Medulla oblongata (tissue), 1 donor: ENCODE data around the gene CNTN4.

Experiments
- DNase-seq: peaks from one replicate; pipeline ENCODE4 v3.0.0-alpha.2; 2015; ENCODE audit errors: extremely low spot score

CNTN4 gene

DNA sequence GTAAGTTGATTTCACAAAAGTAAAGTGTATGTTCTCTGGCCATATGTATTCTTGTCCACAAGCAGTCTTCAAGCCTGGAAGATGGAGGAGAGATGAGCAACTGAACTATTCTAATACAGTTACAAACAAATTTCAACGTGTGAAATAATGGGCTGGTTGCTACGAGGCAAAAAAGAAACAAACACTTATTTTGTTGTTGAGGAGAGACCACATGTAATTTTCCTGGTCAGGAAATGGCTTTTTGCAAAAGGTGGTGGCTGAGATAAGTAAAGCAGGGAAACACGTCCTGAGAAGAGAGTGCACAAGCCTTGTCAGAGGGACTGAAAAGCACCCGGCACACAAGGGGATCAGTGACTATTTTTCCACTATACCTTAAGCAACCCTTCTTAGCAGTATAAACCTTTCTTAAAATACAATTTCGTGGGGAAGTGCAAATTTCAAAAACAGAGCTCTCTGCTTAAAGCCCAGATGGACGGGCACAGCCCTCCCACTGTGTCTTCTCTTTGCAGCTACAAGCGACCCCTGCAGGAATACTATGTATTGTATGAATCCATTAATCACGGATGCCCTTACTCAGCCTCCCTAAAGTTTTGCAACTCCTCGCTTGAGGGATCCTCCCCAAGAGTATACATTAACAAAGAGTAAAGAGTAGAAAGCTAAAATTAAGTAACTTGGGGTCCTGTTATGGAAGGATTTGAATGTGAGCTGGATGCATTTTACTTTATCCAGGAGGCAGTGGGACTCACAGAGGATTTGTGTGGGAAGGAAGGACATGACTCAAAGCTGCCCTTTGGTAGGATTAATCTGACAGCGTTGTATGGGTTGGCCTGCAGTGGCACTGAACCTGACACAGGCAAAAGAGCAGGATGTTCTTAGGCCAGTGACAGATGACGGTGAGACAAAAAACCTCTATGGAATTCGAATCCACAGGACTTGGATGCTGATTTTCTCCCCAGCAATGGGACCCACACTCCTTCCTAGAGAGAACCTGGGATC is 757.8 kb downstream of the CNTN4 start:
- no peak for DNase-seq

DNA sequence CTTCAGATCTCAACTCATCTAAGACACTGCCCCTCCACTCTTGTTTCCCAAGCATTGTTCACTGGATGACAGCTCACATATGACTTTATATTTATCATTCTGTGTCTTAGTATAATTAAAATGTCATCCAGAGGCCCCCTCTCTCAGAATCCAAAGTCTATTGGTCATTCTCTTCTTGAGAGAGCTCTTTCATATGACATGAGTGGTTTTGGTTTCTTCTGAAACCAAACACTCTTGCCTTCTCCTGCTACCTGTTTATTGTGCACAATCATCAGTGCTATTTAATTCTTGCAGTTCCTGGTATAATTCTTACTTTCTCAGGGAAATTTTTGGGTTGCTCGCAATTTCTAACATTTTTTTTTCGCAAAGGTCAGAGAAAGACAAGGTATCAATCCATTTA is 762.0 kb downstream of the CNTN4 start:
- DNase-seq, result no peak

DNA sequence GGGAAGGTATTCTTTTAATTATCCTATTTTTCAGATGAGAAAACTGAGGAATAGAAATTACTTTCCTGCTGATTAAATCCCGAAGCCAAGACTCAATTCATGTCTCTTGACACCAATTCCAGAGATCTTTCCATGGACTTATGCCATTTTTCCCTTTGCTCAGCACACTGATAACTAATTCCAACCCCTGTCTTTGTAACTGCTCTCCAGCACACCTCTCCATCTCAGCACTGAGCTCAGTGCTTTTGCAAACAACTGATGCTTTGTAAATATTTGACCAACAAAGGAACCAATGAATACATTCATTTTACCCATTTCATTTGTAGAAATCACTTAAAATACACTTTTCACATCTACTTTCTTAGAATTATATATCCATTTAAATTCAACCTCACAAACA is 762.5 kb downstream of the CNTN4 start:
- no peak for DNase-seq

DNA sequence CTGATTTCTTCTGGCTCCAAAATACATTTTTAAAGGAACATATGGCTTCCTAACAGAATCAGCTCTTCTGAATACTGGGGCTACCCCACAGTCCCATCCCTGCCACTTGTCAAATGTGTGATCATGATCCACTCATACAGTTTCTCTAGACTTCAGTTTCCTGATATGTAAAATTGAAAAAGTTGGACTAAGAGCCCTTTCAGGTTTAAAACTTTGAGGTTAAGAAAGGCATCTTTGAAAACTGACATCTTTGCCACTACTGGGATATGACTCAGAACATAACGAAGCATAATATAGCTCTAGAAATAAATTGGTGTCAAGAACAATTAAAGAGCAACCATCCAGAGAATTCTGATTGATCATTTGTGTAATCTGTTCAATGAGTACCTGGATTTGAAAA is 763.3 kb downstream of the CNTN4 start:
- DNase-seq, result no peak

DNA sequence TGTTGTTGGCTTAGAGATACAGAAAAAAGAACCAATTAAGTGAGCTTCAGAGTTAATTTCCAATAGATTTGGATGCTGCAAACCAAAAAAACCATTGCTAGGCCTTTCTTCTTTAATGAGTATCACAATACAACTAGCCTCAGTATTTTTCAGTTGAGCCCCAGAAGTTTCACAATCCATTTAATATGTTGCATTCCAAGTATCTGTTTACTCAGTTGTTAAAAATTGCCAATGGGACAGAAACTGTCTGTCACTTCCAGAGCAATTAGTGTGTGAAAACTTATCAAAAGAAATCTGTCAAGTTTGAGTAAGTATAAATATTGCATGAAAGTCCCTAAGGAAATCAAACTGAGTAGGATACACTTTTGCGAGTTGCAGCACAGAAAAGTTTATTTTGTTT is 763.7 kb downstream of the CNTN4 start:
- DNase-seq, result no peak

DNA sequence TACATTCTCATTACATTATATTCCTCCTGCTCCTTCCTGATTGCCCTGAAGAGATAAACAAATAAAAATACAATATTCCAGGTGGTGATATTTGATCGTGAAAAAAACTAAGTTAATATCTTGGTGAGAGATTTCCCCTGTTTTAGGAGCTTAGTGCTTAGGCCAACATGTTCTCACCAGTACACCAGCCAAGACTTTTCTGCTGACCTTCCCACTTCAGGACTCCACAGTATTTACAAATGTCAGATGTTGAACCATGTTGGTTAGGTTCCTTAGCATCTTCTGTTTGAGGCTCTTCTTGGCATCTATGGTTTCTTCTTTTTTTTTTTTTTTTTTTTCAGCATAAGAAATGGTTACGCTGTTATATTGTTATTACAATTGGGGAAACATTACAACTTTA is 764.5 kb downstream of the CNTN4 start:
- no peak for DNase-seq

DNA sequence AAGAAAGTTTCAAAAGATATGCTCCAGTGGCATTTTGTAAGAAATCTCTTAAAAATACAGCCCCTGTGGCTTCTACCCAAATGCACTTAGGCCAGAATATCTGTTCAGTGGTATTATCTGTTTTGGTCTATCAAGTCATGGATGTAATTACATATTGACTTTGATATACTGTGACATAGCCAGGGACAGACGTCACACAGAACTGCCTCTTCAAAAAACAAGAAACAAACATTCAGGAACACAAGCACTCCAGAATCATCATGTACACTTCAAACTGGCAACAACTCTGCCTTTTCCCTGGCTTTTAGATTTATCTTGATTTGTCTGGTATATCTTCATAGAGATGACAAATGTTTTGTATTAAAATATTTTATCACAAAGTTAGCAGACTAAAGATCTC is 771.2 kb downstream of the CNTN4 start:
- no peak for DNase-seq

DNA sequence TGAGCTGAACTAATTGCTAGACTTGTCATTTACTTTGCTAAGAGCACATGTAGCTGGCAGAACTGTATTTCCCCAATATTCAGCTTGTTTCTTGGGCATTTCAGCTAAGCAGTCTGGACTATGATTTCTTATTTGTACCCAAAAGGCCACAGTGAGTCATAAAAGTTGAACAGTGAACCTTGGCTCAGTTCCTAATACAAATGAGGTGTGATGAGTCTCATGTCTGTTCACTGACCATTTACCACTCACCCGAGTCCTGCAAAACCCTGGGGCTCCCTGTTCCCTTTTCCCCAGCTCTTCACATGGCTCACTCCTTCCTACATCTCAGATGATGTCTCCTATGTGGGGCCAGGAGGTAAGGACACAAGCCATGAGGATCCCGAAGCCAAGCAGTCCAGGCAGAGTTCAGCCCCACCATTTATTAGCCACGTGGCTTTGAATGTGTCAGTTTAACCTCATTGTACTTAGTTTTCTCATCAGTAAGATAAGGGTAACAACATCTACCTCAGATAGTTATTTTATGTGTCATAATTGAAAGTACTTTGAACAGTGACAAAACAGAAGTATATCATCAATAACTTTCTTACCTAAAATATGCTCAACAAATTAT is 772.2 kb downstream of the CNTN4 start:
- no peak for DNase-seq

DNA sequence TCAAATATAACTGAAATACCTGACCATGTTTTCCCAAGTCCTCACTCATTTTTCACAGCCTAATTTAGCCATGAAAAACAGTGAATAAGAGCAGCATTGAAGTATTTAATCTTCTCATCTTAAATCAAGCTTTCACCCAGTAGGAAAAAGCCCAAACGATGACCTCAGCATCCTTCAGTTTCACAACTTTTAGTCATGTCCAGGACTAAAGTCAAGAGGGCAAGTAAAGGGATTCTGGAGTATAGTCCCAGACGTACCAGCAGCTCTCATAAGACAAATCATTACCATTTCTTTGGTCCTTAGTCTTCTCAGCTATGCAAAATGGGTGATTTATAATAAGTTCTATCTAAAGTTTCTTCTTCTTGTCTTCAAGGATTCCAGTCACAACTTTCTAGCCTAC is 774.2 kb downstream of the CNTN4 start:
- no peak for DNase-seq

DNA sequence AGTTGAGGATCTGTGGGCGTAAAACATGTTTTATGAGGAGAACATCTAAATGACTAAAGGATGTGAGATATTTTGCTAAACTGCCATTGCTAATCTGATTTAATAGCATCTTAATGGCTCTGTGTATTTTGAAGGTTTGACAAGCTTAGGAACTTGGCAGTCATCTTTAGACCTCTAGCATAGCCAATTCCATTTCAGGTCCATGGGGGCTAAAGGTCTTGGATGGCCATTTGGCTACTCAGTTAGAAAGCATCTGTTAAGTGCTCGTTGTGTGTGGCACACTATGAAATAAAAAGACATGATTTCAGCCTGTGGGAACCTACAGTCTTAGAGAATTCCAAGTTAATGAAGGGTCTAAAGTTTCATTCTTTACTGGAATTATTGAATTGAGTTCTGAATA is 775.3 kb downstream of the CNTN4 start:
- no peak for DNase-seq

DNA sequence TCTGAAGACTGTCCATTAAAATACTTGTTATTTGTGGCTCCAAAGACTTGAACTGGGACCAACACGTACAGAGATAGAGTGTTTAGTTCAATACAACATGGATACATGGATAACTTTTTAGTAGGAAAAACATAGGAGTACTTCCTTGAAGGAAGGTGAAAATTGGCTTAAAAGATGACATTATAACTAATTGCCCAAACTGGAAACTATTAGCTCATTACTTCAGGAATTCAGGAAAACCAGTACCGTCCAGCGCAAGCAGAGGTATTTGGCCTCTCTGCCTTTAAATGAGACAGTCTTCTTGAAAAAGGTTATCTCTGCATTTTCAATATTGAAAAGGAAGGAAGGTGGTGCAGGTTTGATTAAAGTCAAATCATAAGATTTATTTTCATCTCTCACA is 777.0 kb downstream of the CNTN4 start:
- no peak for DNase-seq

DNA sequence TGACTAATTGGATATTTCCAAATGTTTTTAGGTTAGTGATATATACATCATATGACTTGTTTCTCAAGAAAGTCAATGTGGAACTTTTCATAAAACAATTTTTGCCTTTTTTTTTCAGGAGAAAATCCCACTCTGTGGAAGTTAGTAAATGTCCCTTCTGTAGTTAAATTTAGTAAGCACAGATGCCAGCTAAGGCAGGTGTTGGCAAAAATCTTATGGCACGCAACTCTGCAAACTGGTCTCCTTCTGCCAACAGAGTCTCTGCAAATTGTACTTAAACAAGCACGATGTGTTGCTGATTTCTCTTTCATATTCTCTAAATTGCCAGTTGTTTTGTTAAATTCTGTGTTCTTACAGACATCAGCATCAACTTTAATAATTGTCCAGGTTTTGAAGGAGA is 777.7 kb downstream of the CNTN4 start:
- DNase-seq, result no peak

DNA sequence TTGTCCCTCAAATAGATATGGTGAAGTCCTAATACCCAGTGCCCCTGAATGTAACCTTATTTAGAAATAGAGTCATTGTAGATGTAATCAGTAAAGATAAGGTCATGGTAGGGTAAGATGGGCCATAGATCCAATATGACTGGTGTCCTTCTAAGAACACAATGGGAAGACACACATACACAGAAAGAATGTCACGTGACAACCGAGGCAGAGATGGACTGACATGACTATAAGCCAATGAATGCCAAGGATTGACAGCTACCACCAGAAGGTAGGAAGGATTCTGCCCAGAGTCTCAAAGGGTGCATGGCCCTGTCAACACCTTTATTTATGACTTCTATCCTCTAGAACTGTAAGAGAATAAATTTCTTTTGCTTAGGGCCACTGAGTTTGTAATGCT is 780.4 kb downstream of the CNTN4 start:
- no peak for DNase-seq

DNA sequence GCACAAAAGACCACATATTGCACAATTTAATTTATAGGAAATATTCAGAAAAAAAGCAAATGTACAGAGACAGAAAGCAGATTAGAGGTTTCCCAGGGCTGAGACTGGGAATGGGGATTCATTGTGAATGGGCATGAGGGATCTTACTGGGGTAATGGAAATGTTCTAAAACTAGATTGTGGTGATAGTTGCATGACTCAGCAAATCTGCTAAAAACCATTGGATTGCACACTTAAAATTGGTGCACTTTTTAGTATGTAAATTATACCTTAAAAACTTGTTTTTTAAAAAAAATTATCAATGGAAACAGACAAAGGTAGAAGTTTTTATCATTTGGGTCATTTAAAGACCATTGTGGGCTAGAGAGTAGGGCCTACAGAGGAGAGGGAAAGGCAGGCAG is 780.9 kb downstream of the CNTN4 start:
- no peak for DNase-seq

DNA sequence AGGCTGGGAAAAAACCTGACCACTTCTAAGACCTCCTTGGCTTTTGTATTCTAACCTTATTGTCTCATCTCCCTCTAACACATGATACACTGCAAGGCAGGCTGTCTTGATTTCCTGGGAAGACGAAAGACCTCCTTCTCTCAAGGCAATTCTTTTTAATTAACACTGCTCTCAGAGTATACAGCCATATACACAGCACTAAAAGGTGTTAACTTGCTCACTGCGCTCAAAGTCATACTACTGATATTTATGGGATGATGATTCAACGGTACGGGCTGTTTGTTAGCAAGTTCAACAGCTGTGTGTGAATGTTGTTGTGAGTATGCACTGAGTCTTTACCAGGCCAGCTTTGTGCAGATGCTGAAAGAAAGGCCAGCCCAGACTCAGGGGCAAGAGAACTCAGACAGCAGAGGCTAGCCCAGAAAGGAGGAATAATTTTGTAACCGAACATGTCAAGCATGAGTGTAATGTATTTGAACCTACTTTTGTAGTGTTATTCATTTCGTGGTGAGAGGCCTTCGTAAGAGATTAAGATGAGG is 781.6 kb downstream of the CNTN4 start:
- DNase-seq, result no peak

DNA sequence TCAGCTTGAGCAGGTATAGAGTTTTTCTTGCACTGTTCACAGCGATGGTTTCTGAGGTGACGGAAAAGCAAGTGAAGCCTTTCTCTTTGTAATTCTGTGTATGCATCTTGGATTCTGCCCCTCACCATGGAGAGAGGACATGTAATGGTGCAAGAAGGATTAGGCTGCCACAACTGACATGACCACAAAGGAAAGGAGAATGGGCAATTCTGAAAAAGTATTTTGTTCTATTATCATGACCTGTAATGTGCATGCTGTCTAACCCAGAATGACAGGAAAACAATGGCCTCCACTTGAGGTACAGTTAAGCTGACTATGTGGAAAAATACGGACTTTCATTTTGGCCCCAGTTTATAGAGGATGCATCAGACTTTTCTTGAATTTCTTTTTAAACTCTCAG is 784.6 kb downstream of the CNTN4 start:
- DNase-seq, result no peak

DNA sequence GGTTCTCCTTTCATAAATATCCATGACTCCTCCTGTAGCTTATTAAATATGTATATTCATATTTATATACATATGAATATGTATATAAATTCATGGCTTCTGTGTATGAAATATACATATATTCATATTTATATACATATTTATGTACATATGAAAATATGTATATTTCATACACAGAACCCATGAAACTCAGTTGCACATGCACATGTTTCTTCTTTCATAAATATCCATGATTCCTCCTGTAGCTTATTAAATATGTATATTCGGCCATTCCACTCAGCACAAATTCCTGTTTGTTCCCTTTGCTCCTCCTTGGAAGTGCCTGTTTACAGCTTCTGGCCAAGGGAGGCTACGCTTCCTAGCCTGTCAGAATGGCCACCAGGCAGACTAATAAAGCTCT is 789.9 kb downstream of the CNTN4 start:
- no peak for DNase-seq

DNA sequence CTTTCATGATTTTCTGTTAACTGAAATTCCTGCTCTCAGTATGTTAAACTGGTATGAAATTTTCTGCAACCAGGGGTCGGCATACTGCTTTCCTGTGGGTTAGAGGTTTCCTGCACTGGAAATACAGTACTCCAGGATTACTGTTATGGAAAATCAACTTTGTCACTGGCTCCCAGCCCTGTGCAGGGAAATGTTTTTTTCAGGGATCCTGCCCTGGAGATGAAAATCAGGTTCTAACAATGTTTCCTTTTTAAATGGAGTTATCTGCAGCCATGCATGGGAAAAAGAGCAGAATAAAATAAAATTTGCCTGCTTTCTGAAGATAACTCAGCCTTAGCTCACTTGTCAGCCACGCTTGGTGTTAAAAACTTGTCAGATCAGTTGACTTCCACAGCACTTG is 791.1 kb downstream of the CNTN4 start:
- no peak for DNase-seq

DNA sequence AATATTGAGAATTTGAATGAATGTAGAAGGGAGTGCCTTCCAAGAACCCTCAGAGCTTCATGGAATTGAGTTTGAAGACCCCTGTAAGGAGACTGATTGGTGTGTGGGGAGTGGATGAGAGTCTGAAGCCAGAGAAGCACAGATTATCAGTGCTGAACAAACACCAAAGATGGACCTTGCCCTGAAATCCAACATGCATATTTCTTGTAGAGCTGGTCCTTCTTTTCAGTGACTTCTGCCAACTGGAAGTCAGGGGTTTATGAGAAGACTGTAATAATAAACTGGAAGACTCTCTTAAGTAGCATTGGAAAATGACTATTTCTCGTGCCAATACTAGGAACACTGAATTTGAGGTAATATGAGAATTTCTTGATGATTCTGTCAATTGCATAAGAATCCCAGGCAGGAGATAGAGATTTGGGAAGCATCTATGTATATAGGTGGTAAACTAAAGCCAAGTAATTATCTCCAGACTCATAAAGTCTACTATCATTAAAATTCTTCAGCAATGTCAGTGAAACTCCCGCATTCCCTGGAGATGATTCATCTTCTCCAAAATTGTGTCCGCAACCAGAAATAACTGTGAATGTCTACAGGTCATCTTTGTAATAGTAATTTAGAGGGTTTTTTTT is 797.8 kb downstream of the CNTN4 start:
- DNase-seq, result no peak

DNA sequence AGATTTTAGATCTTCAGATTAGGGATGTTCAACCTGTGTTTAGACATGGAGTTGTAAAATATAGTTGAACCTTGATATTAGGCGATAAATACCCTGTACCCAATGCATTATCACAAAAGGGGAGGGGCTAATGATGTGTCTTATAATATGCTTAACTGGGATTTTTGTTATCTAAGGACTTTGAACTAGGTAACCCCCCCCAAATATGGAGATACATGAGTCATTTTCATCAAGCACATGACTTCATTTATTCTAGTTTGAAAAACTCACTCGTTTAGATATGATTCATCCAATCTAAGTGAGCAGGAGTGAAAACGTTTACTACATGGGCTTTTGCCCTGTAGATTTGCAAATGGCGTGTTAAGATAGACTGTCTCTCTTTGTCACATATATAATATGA is 799.2 kb downstream of the CNTN4 start:
- DNase-seq, result no peak

DNA sequence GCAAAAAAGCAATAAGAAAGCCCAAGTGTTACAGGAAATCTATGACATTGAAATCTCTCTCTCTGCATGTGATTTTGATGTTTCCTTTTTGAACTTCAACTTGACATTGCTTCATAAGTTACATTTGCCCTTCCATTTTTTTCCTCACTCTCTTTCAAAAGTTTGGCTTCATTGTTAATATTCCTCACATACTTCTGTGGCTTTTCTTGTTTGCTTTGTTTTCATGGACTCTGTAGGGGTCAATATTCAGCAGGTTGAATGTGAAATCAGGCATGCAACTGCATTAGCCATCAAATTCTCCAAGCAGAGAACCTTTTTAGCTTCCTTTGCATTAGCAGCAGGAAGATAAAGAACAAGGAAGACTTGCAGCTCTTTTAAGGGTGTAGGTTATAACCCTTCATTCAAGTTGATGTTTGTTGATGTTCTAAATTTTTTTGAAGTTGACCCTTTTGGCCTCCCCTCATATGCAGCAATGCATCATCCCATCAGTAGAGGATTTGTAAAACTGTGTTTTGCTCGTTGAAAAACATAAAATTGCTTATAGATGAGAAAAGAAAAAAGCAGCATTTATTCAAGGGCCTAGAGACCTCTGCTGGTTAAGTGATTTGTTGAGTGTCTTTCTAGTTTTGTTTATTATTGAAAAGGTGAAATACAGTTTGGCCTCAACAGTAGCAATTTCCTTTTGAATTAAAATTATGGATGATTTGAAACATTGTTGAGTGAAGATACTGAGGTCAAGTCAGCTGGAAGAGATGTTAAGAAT is 800.1 kb downstream of the CNTN4 start:
- DNase-seq, result no peak

DNA sequence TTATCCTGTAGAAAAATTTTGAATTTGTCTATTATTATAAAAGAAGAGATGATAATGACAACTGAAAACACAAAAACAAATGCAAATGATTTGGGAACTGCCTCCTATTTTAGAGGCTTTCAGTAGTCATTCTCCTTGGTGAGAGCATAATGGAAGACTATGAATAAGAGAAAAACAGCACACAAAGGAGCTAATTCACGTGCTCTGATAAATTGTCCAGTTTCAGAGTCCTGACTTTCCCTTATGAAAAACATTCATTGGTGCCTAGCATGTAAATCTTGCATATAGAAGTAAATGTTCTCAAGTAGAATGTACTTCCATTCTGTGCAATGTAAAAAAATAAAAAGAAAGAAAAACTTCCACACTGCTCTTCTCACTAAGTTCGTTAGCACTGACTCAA is 805.4 kb downstream of the CNTN4 start:
- no peak for DNase-seq
